Liver (tissue), 9 donors: ENCODE measurements around the gene C2orf80. TPM values are rescaled to one million over a fixed set of nuclear protein-coding genes. Genes with fewer than 3 reads are reported as not detected.

Experiments used
- DNase-seq: peaks from one replicate; pipeline ENCODE4 v3.0.0-alpha.2; 2017; ENCODE audit warnings: low spot score
- H3K27ac ChIP-seq, 2 donors: one replicate each; pipeline ENCODE4 v1.7.0; 2013; ENCODE audit warnings: inconsistent platforms in 2 of 2, low read length in 2 of 2, control low read depth in 1 of 2, low read depth in 1 of 2, mild to moderate bottlenecking in 1 of 2
- H3K27me3 ChIP-seq, 4 donors: one replicate each; pipeline versions ENCODE4 v1.6.1 to v1.7.0; 2013; ENCODE audit warnings: low read length in 3 of 4, inconsistent platforms in 1 of 4, mild to moderate bottlenecking in 1 of 4, moderate library complexity in 1 of 4; ENCODE audit not compliant: control insufficient read depth in 4 of 4, insufficient read depth in 4 of 4
- H3K36me3 ChIP-seq, 4 donors: one replicate each; pipeline versions ENCODE4 v1.6.1 to v1.7.0; 2013; ENCODE audit warnings: low read length in 3 of 4, mild to moderate bottlenecking in 3 of 4, low read depth in 1 of 4, moderate library complexity in 1 of 4; ENCODE audit not compliant: control insufficient read depth in 4 of 4, insufficient read depth in 3 of 4
- H3K4me1 ChIP-seq, 4 donors: one replicate each; pipeline versions ENCODE4 v1.6.1 to v1.7.0; 2013; ENCODE audit warnings: low read length in 3 of 4, mild to moderate bottlenecking in 3 of 4, moderate library complexity in 1 of 4; ENCODE audit not compliant: control insufficient read depth in 4 of 4, insufficient read depth in 4 of 4
- H3K4me3 ChIP-seq, 3 donors: one replicate each; pipeline versions ENCODE4 v1.6.1 to v1.7.0; 2013; ENCODE audit warnings: low read length in 3 of 3, control low read depth in 1 of 3, low read depth in 1 of 3, mild to moderate bottlenecking in 1 of 3
- H3K9ac ChIP-seq, 2 donors: one replicate each; pipeline ENCODE4 v1.7.0; 2013; ENCODE audit warnings: low read length in 2 of 2, mild to moderate bottlenecking in 2 of 2, moderate library complexity in 2 of 2, control low read depth in 1 of 2, low read depth in 1 of 2
- H3K9me3 ChIP-seq, 4 donors: one replicate each; pipeline versions ENCODE4 v1.6.1 to v1.7.0; 2013; ENCODE audit warnings: low read length in 3 of 4; ENCODE audit not compliant: control insufficient read depth in 4 of 4
- ATF3 ChIP-seq: IDR thresholded peaks from 2 replicates; pipeline ENCODE4 v1.6.1; 2016; ENCODE audit warnings: antibody characterized with exemption
- CTCF ChIP-seq: fragments of 150-350 bp; IDR thresholded peaks from 2 replicates; pipeline ENCODE4 v1.5.1; 2017; ENCODE audit warnings: improper control_type of control experiment, low read depth, low read length; ENCODE audit not compliant: missing input control
- EGR1 ChIP-seq, 2 donors: IDR thresholded peaks; 2 replicates each; pipeline ENCODE4 v1.6.1; 2016 to 2018; ENCODE audit warnings: antibody characterized with exemption in 2 of 2, low read depth in 2 of 2
- FOXA1 ChIP-seq: IDR thresholded peaks from 2 replicates; pipeline ENCODE4 v1.6.1; 2016; ENCODE audit warnings: antibody characterized with exemption
- FOXA2 ChIP-seq: IDR thresholded peaks from 2 replicates; pipeline ENCODE4 v1.6.1; 2016; ENCODE audit warnings: antibody characterized with exemption
- GABPA ChIP-seq, 2 donors: IDR thresholded peaks in 1 of 2; conservative IDR thresholded peaks in 1 of 2; 2 replicates each; pipeline ENCODE4 v1.6.1; 2016; ENCODE audit warnings: antibody characterized with exemption in 2 of 2, mild to moderate bottlenecking in 1 of 2, moderate library complexity in 1 of 2
- HNF4A ChIP-seq, 2 donors: conservative IDR thresholded peaks; 2 replicates each; pipeline ENCODE4 v1.6.1; 2016; ENCODE audit warnings: antibody characterized with exemption in 2 of 2, mild to moderate bottlenecking in 2 of 2
- JUND ChIP-seq, 2 donors: IDR thresholded peaks; 2 replicates each; pipeline ENCODE4 v1.6.1; 2016; ENCODE audit warnings: antibody characterized with exemption in 2 of 2
- NR2F2 ChIP-seq: IDR thresholded peaks from 2 replicates; pipeline ENCODE4 v1.6.1; 2016; ENCODE audit warnings: antibody characterized with exemption
- RAD21 ChIP-seq, 2 donors: IDR thresholded peaks; 2 replicates each; pipeline ENCODE4 v1.6.1; 2016; ENCODE audit warnings: antibody characterized with exemption in 2 of 2, mild to moderate bottlenecking in 2 of 2
- RXRA ChIP-seq, 2 donors: IDR thresholded peaks; 2 replicates each; pipeline ENCODE4 v1.6.1; 2017 to 2018; ENCODE audit warnings: antibody characterized with exemption in 2 of 2, mild to moderate bottlenecking in 1 of 2
- SP1 ChIP-seq: IDR thresholded peaks from 2 replicates; pipeline ENCODE4 v1.6.1; 2018; ENCODE audit warnings: antibody characterized with exemption, mild to moderate bottlenecking
- TAF1 ChIP-seq: conservative IDR thresholded peaks from 2 replicates; pipeline ENCODE4 v1.6.1; 2016; ENCODE audit warnings: antibody characterized with exemption, mild to moderate bottlenecking
- YY1 ChIP-seq: IDR thresholded peaks from 2 replicates; pipeline ENCODE4 v1.6.1; 2016; ENCODE audit warnings: antibody characterized with exemption, mild to moderate bottlenecking
- ZBTB33 ChIP-seq: IDR thresholded peaks from 2 replicates; pipeline ENCODE4 v1.6.1; 2016; ENCODE audit warnings: antibody characterized with exemption
- WGBS: extraction: QIAGEN DNeasy Blood & Tissue Kit; methylation state at CpG from one replicate; pipeline ENCODE4 v1.1.7; 2013; 5-methylcytosine and 5-hydroxymethylcytosine counted together
- polyA plus RNA-seq, 2 donors: library from polyadenylated mRNA; stranded (reverse) in 1 of 2; unstranded in 1 of 2; fragments of 200-250 nt in 1 of 2; fragments of >200 nt in 1 of 2; fragmentation: Nextera tagmentation in 1 of 2; extraction: Ambion mirVana in 1 of 2; gene quantifications; one replicate each; pipeline versions ENCODE4 v1.2.1 to v1.2.3, GENCODE V29; 2013 to 2015
- total RNA-seq, 2 donors: library from RNA; depleted of rRNA; stranded (reverse); fragments of >200 nt; gene quantifications; one replicate each; pipeline ENCODE4 v1.2.3, GENCODE V29; 2014
- TF ChIP-seq, protein P1 (sequence below): IDR thresholded peaks from 2 replicates; pipeline ENCODE4 v1.6.1; 2016; ENCODE audit warnings: antibody characterized with exemption, mild to moderate bottlenecking
- TF ChIP-seq, protein P2 (sequence below): IDR thresholded peaks from 2 replicates; pipeline ENCODE4 v1.6.1; 2016; ENCODE audit warnings: antibody characterized with exemption
- donor health status: healthy.
- donor health status: healthy.
- donor health status: healthy.
- donor health status: healthy.
- donor health status: healthy.

Gene C2orf80
- total and polyA plus RNA-seq, 4 donors = not detected

GRCh38 chr2:208130712-208131110, 59.1 kb downstream of the C2orf80 start:
- H3K9me3 ChIP-seq = no peaks in the 10 kb centered on the region
- H3K36me3 ChIP-seq = no peaks in the 10 kb centered on the region
- no peaks in the 10 kb centered on the region for H3K27me3 ChIP-seq
- TF ChIP-seq ATF3 = no peak
- TF ChIP-seq YY1 = no peak
- TF ChIP-seq, protein P1, sequence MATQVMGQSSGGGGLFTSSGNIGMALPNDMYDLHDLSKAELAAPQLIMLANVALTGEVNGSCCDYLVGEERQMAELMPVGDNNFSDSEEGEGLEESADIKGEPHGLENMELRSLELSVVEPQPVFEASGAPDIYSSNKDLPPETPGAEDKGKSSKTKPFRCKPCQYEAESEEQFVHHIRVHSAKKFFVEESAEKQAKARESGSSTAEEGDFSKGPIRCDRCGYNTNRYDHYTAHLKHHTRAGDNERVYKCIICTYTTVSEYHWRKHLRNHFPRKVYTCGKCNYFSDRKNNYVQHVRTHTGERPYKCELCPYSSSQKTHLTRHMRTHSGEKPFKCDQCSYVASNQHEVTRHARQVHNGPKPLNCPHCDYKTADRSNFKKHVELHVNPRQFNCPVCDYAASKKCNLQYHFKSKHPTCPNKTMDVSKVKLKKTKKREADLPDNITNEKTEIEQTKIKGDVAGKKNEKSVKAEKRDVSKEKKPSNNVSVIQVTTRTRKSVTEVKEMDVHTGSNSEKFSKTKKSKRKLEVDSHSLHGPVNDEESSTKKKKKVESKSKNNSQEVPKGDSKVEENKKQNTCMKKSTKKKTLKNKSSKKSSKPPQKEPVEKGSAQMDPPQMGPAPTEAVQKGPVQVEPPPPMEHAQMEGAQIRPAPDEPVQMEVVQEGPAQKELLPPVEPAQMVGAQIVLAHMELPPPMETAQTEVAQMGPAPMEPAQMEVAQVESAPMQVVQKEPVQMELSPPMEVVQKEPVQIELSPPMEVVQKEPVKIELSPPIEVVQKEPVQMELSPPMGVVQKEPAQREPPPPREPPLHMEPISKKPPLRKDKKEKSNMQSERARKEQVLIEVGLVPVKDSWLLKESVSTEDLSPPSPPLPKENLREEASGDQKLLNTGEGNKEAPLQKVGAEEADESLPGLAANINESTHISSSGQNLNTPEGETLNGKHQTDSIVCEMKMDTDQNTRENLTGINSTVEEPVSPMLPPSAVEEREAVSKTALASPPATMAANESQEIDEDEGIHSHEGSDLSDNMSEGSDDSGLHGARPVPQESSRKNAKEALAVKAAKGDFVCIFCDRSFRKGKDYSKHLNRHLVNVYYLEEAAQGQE = no peak
- no peak for TF ChIP-seq JUND (IDR thresholded peaks at IDR 0.05)
- no peak for TF ChIP-seq RAD21 (IDR thresholded peaks at IDR 0.05)
- no peak for TF ChIP-seq TAF1
- TF ChIP-seq FOXA1 = no peak
- no peak for TF ChIP-seq ZBTB33
- no peak for TF ChIP-seq NR2F2
- TF ChIP-seq RXRA (IDR thresholded peaks at IDR 0.05) = no peak
- no peak for TF ChIP-seq EGR1 (IDR thresholded peaks at IDR 0.05; ENCODE audit: low read depth in 2 of 2)
- TF ChIP-seq FOXA2 = no peak
- no peak for TF ChIP-seq HNF4A (conservative IDR thresholded peaks at IDR 0.05)
- TF ChIP-seq, protein P2, sequence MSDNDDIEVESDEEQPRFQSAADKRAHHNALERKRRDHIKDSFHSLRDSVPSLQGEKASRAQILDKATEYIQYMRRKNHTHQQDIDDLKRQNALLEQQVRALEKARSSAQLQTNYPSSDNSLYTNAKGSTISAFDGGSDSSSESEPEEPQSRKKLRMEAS = no peak
- no peak for TF ChIP-seq CTCF
- no peak for TF ChIP-seq GABPA (IDR thresholded peaks at IDR 0.05 in 1 of 2, conservative IDR thresholded peaks at IDR 0.05 in 1 of 2)
- no peak for TF ChIP-seq SP1
- no peak overlapping the region for H3K4me3 ChIP-seq
- no peak for DNase-seq
- no peak overlapping the region for H3K9ac ChIP-seq
- peaks cover 0 to under 1% (median 0%) of the 10 kb centered on the region in 4 donors for H3K4me1 ChIP-seq
- 84% methylated on average over 6 of the region's 6 CpGs for WGBS
- no peak overlapping the region for H3K27ac ChIP-seq
